Adrenal gland (tissue), 12 donors: Measurements from ENCODE around the gene CLASRP. TPM values are rescaled to one million over a fixed set of nuclear protein-coding genes. Genes with fewer than 3 reads are reported as not detected.

Experiments used
- DNase-seq, 7 donors: peaks; one replicate each; pipeline ENCODE4 v3.0.0-alpha.2; 2019 to 2020
- H3K27ac ChIP-seq, 5 donors: fragments of 200-600 bp; sonication (generic) in 4 of 5; 1 replicate in 3 of 5; 2 replicates in 2 of 5; pipeline versions ENCODE4 v1.5.1 to v1.8.0; 2016 to 2020; ENCODE audit warnings: mild to moderate bottlenecking in 1 of 5
- H3K27me3 ChIP-seq: fragments of 200-600 bp; 2 replicates; pipeline ENCODE4 v1.8.0; 2021
- H3K36me3 ChIP-seq, 2 donors: fragments of 200-600 bp; replicated peaks in 1 of 2; 1 replicate in 1 of 2; 2 replicates in 1 of 2; pipeline versions ENCODE4 v1.5.1 to v1.8.0; 2018 to 2022
- H3K4me1 ChIP-seq, 2 donors: fragments of 200-600 bp; replicated peaks in 1 of 2; 1 replicate in 1 of 2; 2 replicates in 1 of 2; pipeline versions ENCODE4 v1.5.1 to v1.8.0; 2018 to 2021
- H3K4me3 ChIP-seq, 4 donors: fragments of 200-600 bp; sonication (generic) in 3 of 4; one replicate each; pipeline ENCODE4 v1.5.1; 2016 to 2018
- H3K9me3 ChIP-seq, 3 donors: fragments of 200-600 bp; sonication (generic) in 1 of 3; replicated peaks in 1 of 3; 1 replicate in 2 of 3; 2 replicates in 1 of 3; pipeline versions ENCODE4 v1.5.1 to v1.8.0; 2016 to 2021
- POLR2A ChIP-seq, 2 donors: fragments of 450-650 bp; IDR thresholded peaks; one replicate each; pipeline ENCODE4 v1.6.1; 2017; ENCODE audit warnings: antibody characterized with exemption in 2 of 2, mild to moderate bottlenecking in 2 of 2, moderate library complexity in 1 of 2
- WGBS, 4 donors: extraction: QIAGEN DNeasy Blood & Tissue Kit in 2 of 4; methylation state at CpG; one replicate each; pipeline versions ENCODE4 v1.1.5 to v1.1.7; 2013 to 2017; 5-methylcytosine and 5-hydroxymethylcytosine counted together
- intact Hi-C, 2 donors: fragments of 100-400 bp; cut with DNase I; formaldehyde crosslinking; loops; one replicate each; pipeline versions ENCODE4 v1.14.1 to v1.15.0; 2022 to 2023
- polyA plus RNA-seq, 3 donors: library from polyadenylated mRNA; stranded (reverse); fragments of 200-250 nt in 2 of 3; fragments of 350-450 nt in 1 of 3; fragmentation: Illumina TruSeq in 1 of 3; extraction: RNeasy Lipid Tissue Mini Kit (QIAGEN cat#74804) in 1 of 3; gene quantifications; one replicate each; pipeline ENCODE4 v1.2.3, GENCODE V29; 2013 to 2014
- total RNA-seq, 9 donors: library from RNA; depleted of rRNA in 4 of 9; stranded (reverse); fragments of >200 nt in 4 of 9; fragments of 120-200 nt in 1 of 9; fragmentation: NEBNext Ultra II Directional in 1 of 9; extraction: Animal tissue kit (Norgen Biotek cat#: 25700) in 1 of 9; gene quantifications; one replicate each; pipeline versions ENCODE4 v1.1.0 to v1.2.4, GENCODE V29; 2013 to 2023
- TF ChIP-seq, protein P1 (sequence below), 6 experiments: fragments of 450-650 bp in 4 of 6; fragments of 200-600 bp in 2 of 6; sonication (generic) in 1 of 6; IDR thresholded peaks; 1 replicate in 5 of 6; 2 replicates in 1 of 6; pipeline versions ENCODE4 v1.5.1 to v1.8.0; 2016 to 2021; ENCODE audit warnings: antibody characterized with exemption in 6 of 6, mild to moderate bottlenecking in 2 of 6, moderate library complexity in 1 of 6
- donor health status: healthy with polysubstance abuse.
- donor health status: Bipolar disorder and iron deficiency.
- donor health status: DM: yes; HTN: yes; CAD: no.
- donor health status: DM: no; HTN: no; CAD: no.
- donor health status: DM: no; HTN: no; CAD: no.
- donor health status: DM: yes; HTN: yes; CAD: no.

CLASRP gene
- total and polyA plus RNA-seq, 12 donors, result 19.8 to 730 (median 64.7) TPM

GRCh38 chr19:45001087-45001739 lies 37.6 kb upstream of the CLASRP start, which contains the start of gene RELB:
Gene RELB, plus strand, starts transcription at chr19:45001464. Its CDS starts 116 bp downstream, at chr19:45001580.
- intact Hi-C loops, result no loop called here
- H3K36me3 ChIP-seq, result peaks cover 0 to 5% of the 10 kb centered on the region in 2 donors
- WGBS, 4 donors, result 2 to 13% (median 7%) methylated on average over 4 to 76 of the region's 79 CpGs

GRCh38 chr19:45003485-45003884 lies 35.4 kb upstream of the CLASRP start:
- Histone ChIP-seq H3K9me3 (no peaks in the 10 kb centered on the region), H3K4me3 (no peak overlapping the region), H3K27me3 (no peaks in the 10 kb centered on the region), H3K27ac (no peak overlapping the region), H3K4me1 (peaks cover 6 to 9% of the 10 kb centered on the region in 2 donors), H3K36me3 (peaks cover 0 to 11% of the 10 kb centered on the region in 2 donors)
- DNase-seq, result no peak
- intact Hi-C loops, result no loop called here
- TF ChIP-seq, protein P1, sequence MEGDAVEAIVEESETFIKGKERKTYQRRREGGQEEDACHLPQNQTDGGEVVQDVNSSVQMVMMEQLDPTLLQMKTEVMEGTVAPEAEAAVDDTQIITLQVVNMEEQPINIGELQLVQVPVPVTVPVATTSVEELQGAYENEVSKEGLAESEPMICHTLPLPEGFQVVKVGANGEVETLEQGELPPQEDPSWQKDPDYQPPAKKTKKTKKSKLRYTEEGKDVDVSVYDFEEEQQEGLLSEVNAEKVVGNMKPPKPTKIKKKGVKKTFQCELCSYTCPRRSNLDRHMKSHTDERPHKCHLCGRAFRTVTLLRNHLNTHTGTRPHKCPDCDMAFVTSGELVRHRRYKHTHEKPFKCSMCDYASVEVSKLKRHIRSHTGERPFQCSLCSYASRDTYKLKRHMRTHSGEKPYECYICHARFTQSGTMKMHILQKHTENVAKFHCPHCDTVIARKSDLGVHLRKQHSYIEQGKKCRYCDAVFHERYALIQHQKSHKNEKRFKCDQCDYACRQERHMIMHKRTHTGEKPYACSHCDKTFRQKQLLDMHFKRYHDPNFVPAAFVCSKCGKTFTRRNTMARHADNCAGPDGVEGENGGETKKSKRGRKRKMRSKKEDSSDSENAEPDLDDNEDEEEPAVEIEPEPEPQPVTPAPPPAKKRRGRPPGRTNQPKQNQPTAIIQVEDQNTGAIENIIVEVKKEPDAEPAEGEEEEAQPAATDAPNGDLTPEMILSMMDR (IDR thresholded peaks at IDR 0.05), result no peak
- TF ChIP-seq POLR2A (IDR thresholded peaks at IDR 0.05), result no peak
- WGBS, 4 donors, result 91 to 97% (median 95%) methylated on average over 4 of the region's 4 CpGs

More at GRCh38 chr19:45001087-45001739, 37.6 kb upstream of the CLASRP start, which contains the start of gene RELB:
- no peaks in the 10 kb centered on the region for H3K9me3 ChIP-seq
- peak within 1 kb of the TSS; percentile 97 to 100 (median 98) for H3K27ac ChIP-seq
- peaks cover 6 to 9% of the 10 kb centered on the region in 2 donors for H3K4me1 ChIP-seq
- DNase-seq, result peak; percentile 94 to 97 (median 96)
- no peaks in the 10 kb centered on the region for H3K27me3 ChIP-seq
- peak within 1 kb of the TSS in 3 of 4 donors; percentile 22 to 92 (median 77) for H3K4me3 ChIP-seq
- TF ChIP-seq POLR2A (IDR thresholded peaks at IDR 0.05), result no peak
- TF ChIP-seq, protein P1 (IDR thresholded peaks at IDR 0.05), result no peak

GRCh38 chr19:45005787-45006186 lies 33.1 kb upstream of the CLASRP start:
- DNase-seq, result no peak
- H3K27ac ChIP-seq, result no peak overlapping the region
- intact Hi-C loops, result no loop called here
- H3K4me3 ChIP-seq, result no peak overlapping the region
- H3K27me3 ChIP-seq, result no peaks in the 10 kb centered on the region
- H3K9me3 ChIP-seq, result no peaks in the 10 kb centered on the region
- WGBS, 4 donors, result 86 to 92% (median 90%) methylated on average over 6 to 9 of the region's 9 CpGs
- peaks cover 6 to 8% of the 10 kb centered on the region in 2 donors for H3K4me1 ChIP-seq
- TF ChIP-seq, protein P1 (IDR thresholded peaks at IDR 0.05), result no peak
- no peak for TF ChIP-seq POLR2A (IDR thresholded peaks at IDR 0.05)
- H3K36me3 ChIP-seq, result peaks cover 0 to 11% of the 10 kb centered on the region in 2 donors

DNA sequence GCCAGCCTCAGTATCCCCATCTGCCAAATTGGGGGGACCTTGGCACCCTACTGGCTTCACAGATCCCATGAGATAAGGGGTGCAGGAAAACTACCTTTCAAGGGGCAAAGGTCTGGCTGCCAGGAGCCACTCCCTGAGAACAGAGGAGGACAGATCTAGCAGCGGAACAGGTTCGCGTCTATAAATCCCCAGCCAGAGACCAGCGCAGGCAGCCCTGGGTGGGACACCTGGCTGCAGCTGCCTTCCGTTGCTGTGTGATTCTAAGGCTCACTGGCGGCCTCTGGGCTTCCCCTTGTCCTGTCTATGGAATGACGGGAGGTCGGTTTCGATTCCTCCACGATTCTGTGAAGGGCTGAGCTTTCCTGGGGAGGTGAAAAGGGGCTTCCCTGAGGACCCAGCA lies 30.3 kb upstream of the CLASRP start:
- TF ChIP-seq POLR2A (IDR thresholded peaks at IDR 0.05), result no peak
- TF ChIP-seq, protein P1 (IDR thresholded peaks at IDR 0.05), result no peak
- H3K9me3 ChIP-seq, result no peaks in the 10 kb centered on the region
- WGBS, 4 donors, result 68 to 90% (median 84%) methylated on average over 4 to 10 of the region's 10 CpGs
- no peak overlapping the region for H3K27ac ChIP-seq
- no peaks in the 10 kb centered on the region for H3K27me3 ChIP-seq
- no peak overlapping the region for H3K4me3 ChIP-seq
- no peaks in the 10 kb centered on the region for H3K4me1 ChIP-seq
- H3K36me3 ChIP-seq, result peaks cover 0 to 11% of the 10 kb centered on the region in 2 donors
- intact Hi-C loops, result no loop called here
- DNase-seq, result no peak
